Natural killer cell (primary cell): ENCODE data around the gene FBLN5. TPM values are rescaled to one million over a fixed set of nuclear protein-coding genes. Genes with fewer than 3 reads are reported as not detected.
"Not testable (repeated sequence)": the region's sequence is repeated elsewhere in the genome, so short reads cannot be mapped to it uniquely, and the experiment has no call there.

Source experiments
- ATAC-seq, 3 donors: fragments of 150-1000 bp in 2 of 3; fragments of 200-7000 bp in 1 of 3; cut with Tn5 transposase; 1 replicate in 1 of 3; 2 replicates in 2 of 3; pipeline ENCODE4 v1.10.0; 2021; ENCODE audit warnings: mild to moderate bottlenecking in 2 of 3, moderate library complexity in 2 of 3
- DNase-seq, 2 donors: peaks; one replicate each; pipeline versions ENCODE4 v3.0.0 to v3.0.0-alpha.2; 2013 to 2021; ENCODE audit warnings: mixed read lengths in 1 of 2
- H3K27ac ChIP-seq: one replicate; pipeline ENCODE4 v1.5.1; 2013; ENCODE audit warnings: mild to moderate bottlenecking, low read length
- H3K27me3 ChIP-seq: one replicate; pipeline ENCODE4 v1.6.1; 2013; ENCODE audit warnings: low read length; ENCODE audit not compliant: control insufficient read depth, insufficient read depth
- H3K36me3 ChIP-seq: one replicate; pipeline ENCODE4 v1.6.1; 2013; ENCODE audit warnings: low read length; ENCODE audit not compliant: control insufficient read depth, insufficient read depth
- H3K4me1 ChIP-seq: one replicate; pipeline ENCODE4 v1.6.1; 2013; ENCODE audit warnings: low read length; ENCODE audit not compliant: control insufficient read depth, insufficient read depth
- H3K4me3 ChIP-seq: one replicate; pipeline ENCODE4 v1.5.1; 2013; ENCODE audit warnings: low read length
- H3K9me3 ChIP-seq: one replicate; pipeline ENCODE4 v1.6.1; 2013; ENCODE audit warnings: low read length; ENCODE audit not compliant: control insufficient read depth, insufficient read depth
- H3K27ac Mint-ChIP-seq, 2 donors: one replicate each; pipeline ENCODE4 v1.8.0; 2022; ENCODE audit warnings: mild to moderate bottlenecking in 2 of 2, mixed read lengths in 2 of 2, moderate library complexity in 1 of 2
- H3K27me3 Mint-ChIP-seq, 2 donors: one replicate each; pipeline ENCODE4 v1.8.0; 2022; ENCODE audit warnings: low read depth in 2 of 2, mixed read lengths in 2 of 2
- H3K36me3 Mint-ChIP-seq: one replicate; pipeline ENCODE4 v1.8.0; 2022; ENCODE audit warnings: mixed read lengths
- H3K4me1 Mint-ChIP-seq, 2 donors: one replicate each; pipeline ENCODE4 v1.8.0; 2022; ENCODE audit warnings: mixed read lengths in 2 of 2
- H3K4me3 Mint-ChIP-seq: one replicate; pipeline ENCODE4 v1.8.0; 2022; ENCODE audit warnings: mild to moderate bottlenecking, moderate library complexity, mixed read lengths
- H3K9me3 Mint-ChIP-seq, 2 donors: one replicate each; pipeline ENCODE4 v1.8.0; 2022; ENCODE audit warnings: mixed read lengths in 2 of 2
- CTCF ChIP-seq: fragments of 200-600 bp; IDR thresholded peaks from one replicate; pipeline ENCODE4 v1.8.0; 2022; ENCODE audit warnings: antibody characterized with exemption
- WGBS: methylation state at CpG from one replicate; pipeline ENCODE4 v1.1.7; 2013; ENCODE audit warnings: missing lambda C conversion rate; ENCODE audit not compliant: insufficient coverage; 5-methylcytosine and 5-hydroxymethylcytosine counted together
- intact Hi-C: fragments of 100-400 bp; cut with micrococcal nuclease; formaldehyde crosslinking; loops from one replicate; pipeline ENCODE4 v1.14.2; 2022
- total RNA-seq, 4 donors: library from RNA; stranded (reverse); fragments of 120-200 nt in 1 of 4; gene quantifications; one replicate each; pipeline versions ENCODE4 v1.2.3 to v1.2.4, GENCODE V29; 2013 to 2022

The FBLN5 gene
- total RNA-seq, 3 donors from 2014 or later (not counting 1 experiment from before 2014, with no cell fraction given): 0.56 to 1.3 (median 1.1) TPM

- Histone ChIP-seq H3K4me3 (no peak overlapping the region), H3K4me1 (no peaks in the 10 kb centered on the region), H3K27me3 (no peaks in the 10 kb centered on the region), H3K9me3 (no peaks in the 10 kb centered on the region), H3K27ac (no peak overlapping the region), H3K36me3 (no peaks in the 10 kb centered on the region)
- 95% methylated on average over 9 of the region's 9 CpGs for WGBS
- ATAC-seq (no peak), DNase-seq (no peak)
- no peak for TF ChIP-seq CTCF
- H3K36me3 Mint-ChIP-seq: no peaks in the 10 kb centered on the region
- no peaks in the 10 kb centered on the region for H3K9me3 Mint-ChIP-seq
- no peak overlapping the region for H3K4me3 Mint-ChIP-seq
- no peaks in the 10 kb centered on the region for H3K27me3 Mint-ChIP-seq
- H3K4me1 Mint-ChIP-seq: no peaks in the 10 kb centered on the region
- intact Hi-C loops: no loop called here
- H3K27ac Mint-ChIP-seq: no peak overlapping the region
These were observed 45.9 kb downstream of the FBLN5 start for GRCh38 chr14:91901449-91902226.

- Mint-ChIP-seq H3K27me3 (no peaks in the 10 kb centered on the region), H3K36me3 (no peaks in the 10 kb centered on the region), H3K4me3 (no peak overlapping the region), H3K9me3 (no peaks in the 10 kb centered on the region), H3K27ac (no peak overlapping the region), H3K4me1 (no peaks in the 10 kb centered on the region)
- Histone ChIP-seq H3K27me3 (no peaks in the 10 kb centered on the region), H3K36me3 (no peaks in the 10 kb centered on the region), H3K4me3 (no peak overlapping the region), H3K27ac (no peak overlapping the region), H3K4me1 (no peaks in the 10 kb centered on the region), H3K9me3 (no peaks in the 10 kb centered on the region)
- ATAC-seq (no peak), DNase-seq (no peak)
- 87% methylated on average over 3 of the region's 4 CpGs for WGBS
- TF ChIP-seq CTCF: no peak
- intact Hi-C loops: no loop called here
These were observed 47.7 kb downstream of the FBLN5 start for GRCh38 chr14:91899806-91900205.

- intact Hi-C loops: no loop called here
- H3K27me3 ChIP-seq: no peaks in the 10 kb centered on the region
- no peaks in the 10 kb centered on the region for H3K36me3 Mint-ChIP-seq
- WGBS: 83% methylated on average over 4 of the region's 4 CpGs
- no peak for TF ChIP-seq CTCF
- H3K4me1 ChIP-seq: no peaks in the 10 kb centered on the region
- H3K4me3 ChIP-seq: no peak overlapping the region
- no peak for ATAC-seq
- peak in 1 of 2 donors; percentile 61 for DNase-seq
- no peaks in the 10 kb centered on the region for H3K36me3 ChIP-seq
- H3K9me3 ChIP-seq: no peaks in the 10 kb centered on the region
- no peak overlapping the region for H3K27ac Mint-ChIP-seq
- no peak overlapping the region for H3K27ac ChIP-seq
- H3K4me1 Mint-ChIP-seq: no peaks in the 10 kb centered on the region
- H3K27me3 Mint-ChIP-seq: no peaks in the 10 kb centered on the region
- no peak overlapping the region for H3K4me3 Mint-ChIP-seq
- H3K9me3 Mint-ChIP-seq: no peaks in the 10 kb centered on the region
These were observed 48.3 kb downstream of the FBLN5 start for GRCh38 chr14:91899213-91899612.

GRCh38 chr14:91898372-91898771 lies 49.1 kb downstream of the FBLN5 start:
- no peaks in the 10 kb centered on the region for H3K9me3 ChIP-seq
- no peak overlapping the region for H3K4me3 Mint-ChIP-seq
- H3K27me3 Mint-ChIP-seq: no peaks in the 10 kb centered on the region
- DNase-seq (no peak), ATAC-seq (no peak)
- no peaks in the 10 kb centered on the region for H3K27me3 ChIP-seq
- H3K4me3 ChIP-seq: no peak overlapping the region
- WGBS: 93% methylated on average over 5 of the region's 5 CpGs
- peaks cover 0 to 6% of the 10 kb centered on the region in 2 donors for H3K4me1 Mint-ChIP-seq
- no peaks in the 10 kb centered on the region for H3K36me3 ChIP-seq
- intact Hi-C loops: no loop called here
- no peaks in the 10 kb centered on the region for H3K36me3 Mint-ChIP-seq
- no peaks in the 10 kb centered on the region for H3K4me1 ChIP-seq
- H3K27ac Mint-ChIP-seq: no peak overlapping the region
- TF ChIP-seq CTCF: no peak
- H3K27ac ChIP-seq: no peak overlapping the region
- no peaks in the 10 kb centered on the region for H3K9me3 Mint-ChIP-seq

GRCh38 chr14:91897716-91898115 lies 49.8 kb downstream of the FBLN5 start:
- WGBS: 94% methylated on average over 4 of the region's 5 CpGs

More at GRCh38 chr14:91897716-91898115, 49.8 kb downstream of the FBLN5 start:
- H3K9me3 Mint-ChIP-seq, H3K27ac ChIP-seq, H3K4me1 ChIP-seq, H3K4me3 ChIP-seq, H3K4me1 Mint-ChIP-seq, ATAC-seq, H3K27ac Mint-ChIP-seq, intact Hi-C loops, H3K4me3 Mint-ChIP-seq, DNase-seq, H3K36me3 Mint-ChIP-seq, H3K27me3 ChIP-seq, H3K36me3 ChIP-seq, H3K9me3 ChIP-seq, H3K27me3 Mint-ChIP-seq: not testable (repeated sequence)
